Activated naive CD4-positive, alpha-beta T cell treated with anti-CD3 and anti-CD28 coated beads, Interleukin-2, amount 50 U/mL, for 72 hours (primary cell): ENCODE results near the gene CTSA. TPM values are rescaled to one million over a fixed set of nuclear protein-coding genes. Genes with fewer than 3 reads are reported as not detected.
"Not testable (repeated sequence)": the region's sequence is repeated elsewhere in the genome, so short reads cannot be mapped to it uniquely, and the experiment has no call there.

ENCODE experiments used
- ATAC-seq, 2 donors: fragments of 150-1000 bp; cut with Tn5 transposase; 2 replicates each; pipeline ENCODE4 v1.10.0; 2021; ENCODE audit warnings: mild to moderate bottlenecking in 2 of 2, moderate library complexity in 2 of 2
- DNase-seq, 2 donors: peaks; one replicate each; pipeline ENCODE4 v3.0.0; 2021 to 2022; ENCODE audit warnings: low spot score in 2 of 2
- H3K27ac Mint-ChIP-seq, 2 donors: one replicate each; pipeline ENCODE4 v1.8.0; 2022; ENCODE audit warnings: mild to moderate bottlenecking in 2 of 2, mixed read lengths in 2 of 2
- H3K36me3 Mint-ChIP-seq, 2 donors: one replicate each; pipeline ENCODE4 v1.8.0; 2022; ENCODE audit warnings: mixed read lengths in 2 of 2
- H3K9me3 Mint-ChIP-seq, 2 donors: one replicate each; pipeline ENCODE4 v1.8.0; 2022; ENCODE audit warnings: mixed read lengths in 2 of 2
- total RNA-seq, 2 donors: library from RNA; stranded (reverse); gene quantifications; one replicate each; pipeline ENCODE4 v1.2.3, GENCODE V29; 2022

Gene CTSA
- total RNA-seq, 2 donors from 2014 or later, result 55.6 to 98.5 TPM

DNA sequence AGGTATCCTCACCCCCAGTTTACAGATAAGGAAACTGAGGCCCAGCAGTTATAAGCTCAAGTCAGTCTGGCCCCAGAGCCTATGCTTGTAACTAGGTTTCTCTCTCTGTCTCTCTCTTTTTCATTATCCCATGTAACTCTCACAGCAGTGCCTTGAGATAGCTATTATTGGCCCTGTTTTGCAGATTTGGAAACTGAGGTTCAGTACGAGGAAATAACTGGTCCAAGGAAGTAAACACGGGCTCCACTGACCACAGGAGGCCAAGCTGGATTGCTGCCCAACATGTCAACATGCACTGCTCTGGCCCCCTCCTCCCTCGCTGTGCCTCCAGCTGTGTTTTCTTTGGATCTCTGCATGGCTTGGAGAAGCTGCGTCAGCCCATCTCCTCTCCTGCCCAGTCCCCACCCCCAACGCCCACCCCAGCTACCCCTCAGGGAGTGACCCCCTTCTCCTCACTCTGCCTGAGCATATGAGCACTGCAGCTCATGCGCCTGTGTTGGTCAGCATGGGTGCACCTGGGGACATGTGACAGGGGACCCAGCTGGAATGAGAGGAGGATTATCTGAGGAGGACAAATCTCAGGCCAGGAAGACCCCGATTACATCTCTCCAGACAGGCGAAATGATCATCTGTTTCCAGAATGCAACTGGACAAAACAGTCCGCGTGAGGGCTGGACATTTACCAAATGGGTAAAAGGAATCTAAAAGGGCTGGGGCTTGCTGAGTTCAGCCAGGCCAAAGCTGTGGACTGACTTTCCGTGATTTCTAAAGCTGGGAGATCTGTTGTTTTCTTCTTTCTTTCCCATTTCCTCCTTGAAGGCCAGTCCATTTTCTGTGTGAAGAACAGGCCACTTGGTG lies 28.6 kb downstream of the CTSA start:
- no peak for ATAC-seq
- no peak overlapping the region for H3K27ac Mint-ChIP-seq
- DNase-seq, result no peak
- no peaks in the 10 kb centered on the region for H3K36me3 Mint-ChIP-seq
- no peaks in the 10 kb centered on the region for H3K9me3 Mint-ChIP-seq

DNA sequence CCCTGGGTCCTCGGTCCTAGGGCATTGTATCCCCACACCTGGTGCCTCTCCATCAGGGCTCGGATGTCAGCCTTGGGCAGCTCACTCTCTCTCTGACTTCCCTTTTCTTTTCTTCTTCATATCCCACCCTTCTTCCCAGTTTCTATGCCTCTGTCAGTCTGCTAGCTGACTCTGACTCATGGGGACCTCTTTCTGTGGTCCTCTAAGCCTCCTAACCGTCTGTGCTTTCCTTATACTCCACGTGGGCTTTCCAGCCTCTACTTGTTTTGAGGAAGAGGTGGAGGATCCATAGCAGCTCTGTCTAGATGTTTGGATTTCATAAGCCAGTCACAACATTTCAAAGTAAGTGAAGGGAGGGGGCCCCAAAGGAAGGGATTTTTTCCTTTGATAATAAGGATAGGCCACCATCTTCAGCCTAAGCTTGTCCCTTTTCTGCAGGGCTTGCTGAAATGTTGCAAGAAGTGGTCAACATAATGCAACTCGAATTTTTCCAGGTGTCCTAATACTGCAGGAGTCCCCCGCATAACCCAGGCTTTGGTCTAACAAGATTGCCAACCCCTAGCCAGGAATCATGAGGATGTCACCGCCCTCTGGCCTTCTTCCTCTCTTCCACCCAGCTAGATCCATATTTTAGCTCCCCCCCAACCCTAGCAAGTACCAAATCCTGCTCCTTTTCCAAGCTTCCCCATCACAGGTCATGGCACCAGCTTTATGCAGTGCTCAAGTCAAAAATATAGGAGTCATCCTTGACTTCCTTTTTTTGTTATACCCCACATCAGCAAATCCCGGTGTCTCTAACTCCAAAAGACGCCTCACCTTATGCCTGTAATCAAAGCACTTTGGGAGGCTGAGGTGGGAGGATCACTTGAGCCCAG lies 29.6 kb downstream of the CTSA start:
- no peaks in the 10 kb centered on the region for H3K9me3 Mint-ChIP-seq

DNA sequence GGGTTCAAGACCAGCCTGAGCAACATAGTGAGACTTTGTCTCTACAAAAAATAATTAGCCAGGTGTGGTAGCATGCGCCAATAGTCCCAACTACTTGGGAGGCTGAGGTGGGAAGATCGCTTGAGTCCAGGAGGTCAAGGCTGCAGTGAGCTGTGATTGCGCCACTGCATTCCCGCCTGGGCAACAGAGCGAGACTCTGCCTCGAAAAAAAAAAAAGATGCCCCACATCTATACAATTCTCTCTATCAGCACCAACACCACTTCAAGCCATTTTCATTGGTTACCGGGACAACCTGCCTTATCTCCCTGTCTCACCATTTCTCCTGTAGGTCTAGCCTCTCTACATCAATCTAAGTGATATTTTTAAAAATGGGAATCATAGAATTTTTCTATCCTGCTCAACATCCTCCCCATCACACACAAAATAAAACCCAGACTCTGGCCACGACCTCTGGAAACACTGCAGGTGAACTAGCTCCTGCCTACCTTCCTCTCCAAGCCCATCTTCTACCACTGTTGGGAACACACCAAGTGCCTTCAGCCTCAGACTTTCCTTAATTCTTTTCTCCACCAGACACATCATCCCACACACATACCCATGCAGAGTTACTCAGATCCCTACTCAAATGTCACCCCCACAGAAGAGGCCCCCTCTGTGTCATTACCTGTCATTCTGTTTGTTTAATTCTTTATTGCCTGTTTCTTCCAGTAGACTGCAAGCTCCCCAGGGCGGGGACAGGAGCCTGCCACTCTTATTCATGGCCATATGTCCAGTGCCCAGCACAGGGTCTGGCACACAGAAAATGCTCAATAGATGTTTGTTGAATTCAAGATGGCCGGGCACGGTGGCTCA lies 30.4 kb downstream of the CTSA start:
- Mint-ChIP-seq H3K27ac (peak overlapping the region in 1 of 2 donors; percentile 8), H3K36me3 (no peaks in the 10 kb centered on the region), H3K9me3 (no peaks in the 10 kb centered on the region)
- no peak for DNase-seq
- peak in 1 of 2 donors; percentile 30 for ATAC-seq

More for the DNA sequence above, 29.6 kb downstream of the CTSA start:
- Mint-ChIP-seq H3K27ac (peak overlapping the region in 1 of 2 donors; percentile 5), H3K36me3 (no peaks in the 10 kb centered on the region)
- DNase-seq (no peak), ATAC-seq (no peak)

DNA sequence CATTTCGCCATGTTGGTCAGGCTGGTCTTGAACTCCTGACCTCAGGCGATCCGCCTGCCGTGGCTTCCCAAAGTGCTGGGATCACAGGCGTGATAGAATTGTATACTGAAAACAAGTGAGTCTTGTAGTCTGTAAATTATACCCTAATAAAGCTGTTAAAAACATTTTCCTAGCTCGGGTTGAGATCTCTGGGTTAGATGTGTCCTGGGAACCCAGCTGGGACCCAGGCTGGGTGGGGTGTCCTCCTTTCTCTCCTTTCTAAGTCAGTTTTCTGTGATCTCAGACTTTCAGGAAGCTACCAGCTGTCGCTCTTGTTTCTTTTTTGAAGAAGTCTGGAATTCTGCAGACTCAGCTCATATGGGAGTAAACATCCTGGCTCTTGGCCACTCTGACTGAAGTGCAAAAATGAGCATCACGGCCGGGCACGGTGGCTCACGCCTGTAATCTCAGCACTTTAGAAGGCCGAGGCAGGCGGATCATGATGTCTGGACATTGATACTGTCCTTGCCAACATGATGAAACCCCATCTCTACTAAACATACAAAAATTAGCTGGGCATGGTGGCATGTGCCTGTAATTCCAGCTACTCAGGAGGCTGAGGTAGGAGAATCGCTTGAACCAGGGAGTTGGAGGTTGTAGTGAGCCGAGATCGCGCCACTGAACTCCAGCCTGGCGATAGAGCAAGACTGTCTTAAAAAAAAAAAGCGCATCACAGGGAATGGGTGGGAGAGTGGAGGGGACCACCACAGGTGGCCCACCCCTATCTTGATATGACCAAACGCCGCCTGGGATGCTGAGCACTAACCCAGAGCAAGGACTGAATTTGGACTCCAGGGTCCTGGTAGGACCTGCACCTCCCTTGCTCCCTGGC lies 33.5 kb downstream of the CTSA start:
- DNase-seq (no peak), ATAC-seq (no peak)
- no peaks in the 10 kb centered on the region for H3K9me3 Mint-ChIP-seq
- H3K27ac Mint-ChIP-seq, result no peak overlapping the region
- H3K36me3 Mint-ChIP-seq, result no peaks in the 10 kb centered on the region

DNA sequence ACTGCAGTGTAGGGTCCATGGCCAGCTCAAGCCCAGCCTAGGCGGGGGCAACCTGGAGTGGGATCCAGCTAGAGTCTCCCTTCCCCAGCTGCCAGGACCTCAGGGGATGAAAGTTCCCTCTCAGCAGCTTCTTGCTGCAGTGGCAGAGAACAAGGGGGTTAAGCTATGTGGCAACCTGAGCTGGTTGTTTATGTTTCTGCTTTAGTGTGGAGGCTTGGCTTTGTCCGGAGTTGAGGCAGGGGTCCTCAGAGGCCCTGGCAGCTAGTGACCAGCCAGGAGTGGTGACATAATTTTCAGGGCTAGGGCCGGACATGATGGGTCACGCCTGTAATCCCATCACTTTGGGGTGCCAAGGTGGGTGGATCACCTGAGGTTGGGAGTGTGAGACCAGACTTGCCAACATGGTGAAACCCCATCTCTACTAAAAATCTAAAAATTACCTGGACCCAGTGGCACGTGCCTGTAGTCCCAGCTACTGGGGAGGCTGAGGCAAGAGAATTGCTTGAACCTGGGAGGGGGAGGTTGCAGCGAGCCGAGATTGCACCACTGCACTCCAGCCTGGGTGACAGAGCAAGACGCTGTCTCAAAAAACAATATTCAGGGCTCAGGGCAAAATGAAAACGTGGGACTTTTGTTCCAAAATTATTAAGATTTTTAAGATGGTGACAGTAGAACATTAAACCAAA lies 34.8 kb downstream of the CTSA start:
- no peaks in the 10 kb centered on the region for H3K36me3 Mint-ChIP-seq
- DNase-seq (no peak), ATAC-seq (no peak)
- H3K27ac Mint-ChIP-seq, result no peak overlapping the region
- no peaks in the 10 kb centered on the region for H3K9me3 Mint-ChIP-seq

DNA sequence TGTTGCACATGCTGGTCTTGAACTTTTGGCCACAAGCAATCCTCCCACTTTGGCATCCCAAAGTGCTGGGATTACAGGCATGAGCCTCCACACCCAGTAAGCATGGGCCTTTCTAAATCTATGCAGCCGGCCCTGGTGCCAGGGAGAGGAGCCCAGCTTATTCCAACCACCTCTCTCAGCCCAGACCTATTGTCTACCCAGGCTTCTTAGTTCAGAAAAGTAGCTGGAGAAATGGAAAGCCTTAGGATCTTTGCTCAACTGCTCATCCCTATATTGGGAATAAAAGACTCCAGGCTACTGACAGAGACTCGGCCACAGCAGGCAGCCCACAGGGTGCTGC lies 35.6 kb downstream of the CTSA start:
- H3K9me3 Mint-ChIP-seq, result no peaks in the 10 kb centered on the region
- H3K27ac Mint-ChIP-seq, result no peak overlapping the region
- DNase-seq (no peak), ATAC-seq (no peak)
- H3K36me3 Mint-ChIP-seq, result no peaks in the 10 kb centered on the region

DNA sequence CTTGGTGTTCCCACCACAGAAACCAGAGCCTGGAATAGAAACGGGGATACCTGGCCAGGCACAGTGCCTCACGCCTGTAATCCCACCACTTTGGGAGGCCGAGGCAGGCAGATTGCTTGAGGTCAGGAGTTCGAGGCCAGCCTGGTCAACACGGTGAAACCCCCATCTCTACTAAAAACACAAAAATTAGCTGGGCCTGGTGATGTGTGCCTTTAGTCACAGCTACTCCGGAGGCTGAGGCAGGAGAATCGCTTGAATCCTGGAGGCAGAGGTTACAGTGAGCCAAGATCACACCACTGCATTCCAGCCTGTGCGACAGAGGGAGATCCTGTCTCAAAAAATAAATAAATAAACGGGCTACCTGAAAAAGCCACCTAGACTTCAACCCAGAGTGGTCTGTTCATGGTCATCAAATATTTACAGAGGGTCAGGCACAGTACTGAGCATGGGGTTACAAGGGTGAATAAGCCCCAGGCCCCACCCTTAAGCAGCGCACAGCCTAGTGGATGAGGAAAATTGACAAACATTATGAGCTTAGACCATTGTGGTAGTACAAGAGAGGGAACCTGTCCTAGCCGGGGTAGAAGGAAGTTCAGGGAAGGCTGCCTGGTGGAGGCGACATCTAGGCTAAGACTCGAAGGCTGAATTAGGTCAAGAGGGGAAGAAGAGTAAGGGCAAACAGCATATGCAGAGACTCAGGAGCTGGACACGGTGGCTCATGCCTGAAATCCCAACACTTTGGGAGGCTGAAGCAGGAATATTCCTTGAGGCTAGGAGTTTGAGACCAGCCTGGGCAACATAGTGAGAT lies 36.1 kb downstream of the CTSA start:
- DNase-seq (no peak), ATAC-seq (no peak)
- Mint-ChIP-seq H3K36me3 (no peaks in the 10 kb centered on the region), H3K9me3 (no peaks in the 10 kb centered on the region), H3K27ac (peak overlapping the region in 1 of 2 donors; percentile 48)

DNA sequence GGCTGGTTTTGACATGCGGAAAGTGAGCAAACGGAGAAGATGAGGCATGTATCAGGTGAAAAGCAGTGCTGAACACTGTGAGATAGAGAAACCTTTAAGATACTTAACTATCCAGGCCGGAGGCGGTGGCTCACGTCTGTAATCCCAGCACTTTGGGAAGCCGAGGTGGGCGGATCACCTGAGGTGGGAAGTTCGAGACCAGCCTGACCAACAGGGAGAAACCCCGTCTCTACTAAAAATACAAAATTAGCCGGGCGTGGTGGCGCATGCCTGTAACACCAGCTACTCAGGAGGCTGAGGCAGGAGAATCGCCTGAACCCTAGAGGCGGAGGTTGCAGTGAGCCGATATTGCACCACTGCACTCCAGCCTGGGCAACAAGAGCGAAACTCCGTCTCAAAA lies 40.5 kb downstream of the CTSA start:
- not testable (repeated sequence) for ATAC-seq, DNase-seq, H3K9me3 Mint-ChIP-seq, H3K27ac Mint-ChIP-seq, H3K36me3 Mint-ChIP-seq

DNA sequence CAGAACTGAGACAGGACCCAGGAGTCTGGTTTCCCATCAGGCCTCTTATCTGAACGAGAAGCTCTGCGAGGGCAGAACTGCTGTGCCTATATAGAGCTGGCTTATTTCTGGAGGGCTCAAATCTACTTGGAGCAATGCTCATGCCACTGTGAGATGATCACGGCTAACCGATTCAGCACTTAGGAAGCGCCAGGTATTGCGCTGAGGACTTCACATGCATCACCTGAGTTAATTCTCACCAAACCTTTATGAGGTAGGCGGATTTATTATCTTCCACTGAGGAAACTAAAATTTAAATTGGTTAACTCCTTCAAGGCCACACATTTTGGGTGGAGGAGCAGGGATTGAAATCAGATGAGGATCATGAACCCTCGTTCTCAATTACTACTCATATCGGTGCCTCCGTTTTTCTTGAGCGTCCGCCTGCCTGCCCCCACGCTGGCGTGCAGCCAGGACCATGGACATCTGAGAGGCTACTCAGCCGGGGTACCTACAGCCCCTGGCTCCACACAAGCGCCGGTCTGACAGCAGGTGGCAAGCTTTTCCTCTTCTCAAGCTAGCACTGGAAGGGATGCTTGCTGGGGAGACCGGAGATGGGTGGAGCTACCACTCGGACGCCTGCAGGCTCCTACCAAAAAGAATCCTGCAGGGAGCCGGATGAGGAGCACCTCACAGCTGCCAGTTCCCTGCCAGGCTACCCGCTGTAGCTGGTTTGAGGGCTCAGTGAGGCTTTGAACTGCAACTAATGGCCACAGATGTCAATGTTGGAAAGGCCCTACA lies 42.3 kb downstream of the CTSA start:
- Mint-ChIP-seq H3K36me3 (peaks cover 4 to 17% of the 10 kb centered on the region in 2 donors), H3K27ac (peak overlapping the region; percentile 96 to 99), H3K9me3 (no peaks in the 10 kb centered on the region)
- peak; percentile 21 to 50 for ATAC-seq
- peak; percentile 63 to 78 for DNase-seq

DNA sequence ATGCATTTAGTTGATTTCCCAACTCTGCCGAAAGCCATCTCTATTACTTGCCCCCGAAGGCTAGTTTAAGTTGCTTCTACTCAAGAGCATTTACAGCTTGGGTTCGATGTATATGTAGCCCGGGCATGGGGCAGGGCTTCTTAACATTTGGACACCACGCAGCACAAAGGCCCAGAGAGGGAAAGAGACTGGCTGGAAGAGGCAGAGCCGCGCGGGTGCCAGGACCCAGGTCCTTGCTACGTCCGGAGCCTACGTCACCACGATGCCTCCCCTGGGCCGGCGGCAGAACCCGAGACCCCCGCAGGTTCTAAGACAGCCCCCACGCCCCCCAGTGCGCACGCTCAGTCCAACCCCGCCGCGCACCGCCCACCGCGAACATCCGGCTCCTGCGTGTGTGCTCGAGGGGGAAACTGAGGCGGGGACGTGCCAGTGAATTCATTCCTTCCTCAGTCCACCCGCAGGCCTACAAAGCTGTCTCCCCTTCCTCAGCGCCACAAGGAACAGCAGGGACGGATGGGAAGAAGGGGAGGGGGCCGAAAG lies 43.0 kb downstream of the CTSA start:
- Mint-ChIP-seq H3K27ac (peak overlapping the region; percentile 96 to 99), H3K36me3 (peaks cover 5 to 18% of the 10 kb centered on the region in 2 donors), H3K9me3 (no peaks in the 10 kb centered on the region)
- ATAC-seq, result peak; percentile 28 to 33
- no peak for DNase-seq

DNA sequence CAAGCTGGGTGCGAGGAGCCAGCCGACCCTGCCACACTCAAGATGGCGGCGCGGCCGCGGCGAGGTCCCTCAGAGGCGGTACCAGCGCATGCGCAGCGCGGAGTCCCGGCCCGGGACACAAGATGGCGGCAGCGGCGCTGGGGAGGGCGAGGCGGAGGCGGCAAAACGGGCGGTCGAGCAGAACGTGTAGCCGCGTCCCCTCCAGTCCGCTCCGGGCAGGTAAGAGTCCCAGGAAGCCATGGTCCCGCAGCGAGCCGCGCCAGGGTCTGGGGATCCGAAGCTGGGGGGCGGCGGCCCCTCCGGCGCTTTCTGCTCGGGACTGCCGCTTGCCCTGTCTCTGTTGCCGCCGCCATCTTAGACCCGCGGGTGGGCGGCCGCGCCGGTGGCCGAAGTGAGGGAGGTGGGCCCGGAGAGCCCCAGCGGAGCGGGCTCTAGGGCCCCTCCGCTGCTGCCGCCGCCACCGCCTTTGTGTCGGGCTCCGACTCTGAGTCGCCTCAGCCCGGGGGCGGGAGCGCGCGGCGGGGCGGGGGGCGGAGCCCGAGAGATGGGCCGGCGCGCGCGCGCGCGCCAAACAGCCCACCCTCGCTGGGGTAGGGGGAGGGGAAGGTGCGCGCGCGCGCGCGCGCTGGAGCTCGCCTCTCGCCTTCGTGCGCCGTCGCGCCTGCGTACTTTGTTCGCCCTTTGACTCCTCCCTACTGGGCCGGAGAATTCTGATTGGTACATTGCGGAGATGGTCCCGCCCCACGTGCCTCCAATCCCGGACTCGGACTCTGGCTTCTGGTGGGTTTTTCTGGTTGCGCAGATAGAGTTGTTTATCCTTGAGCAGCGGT lies 43.7 kb downstream of the CTSA start, which contains the start of gene PCIF1:
Gene PCIF1, plus strand, starts transcription at position 98 of the 830 bp plus-strand sequence. CDS start 4,317 bp downstream, outside the sequence.
- peak; percentile 98 for DNase-seq
- H3K36me3 Mint-ChIP-seq, result peaks cover 5 to 24% of the 10 kb centered on the region in 2 donors
- ATAC-seq, result peak; percentile 81 to 86
- no peaks in the 10 kb centered on the region for H3K9me3 Mint-ChIP-seq
- peak within 1 kb of the TSS; percentile 96 to 99 for H3K27ac Mint-ChIP-seq

DNA sequence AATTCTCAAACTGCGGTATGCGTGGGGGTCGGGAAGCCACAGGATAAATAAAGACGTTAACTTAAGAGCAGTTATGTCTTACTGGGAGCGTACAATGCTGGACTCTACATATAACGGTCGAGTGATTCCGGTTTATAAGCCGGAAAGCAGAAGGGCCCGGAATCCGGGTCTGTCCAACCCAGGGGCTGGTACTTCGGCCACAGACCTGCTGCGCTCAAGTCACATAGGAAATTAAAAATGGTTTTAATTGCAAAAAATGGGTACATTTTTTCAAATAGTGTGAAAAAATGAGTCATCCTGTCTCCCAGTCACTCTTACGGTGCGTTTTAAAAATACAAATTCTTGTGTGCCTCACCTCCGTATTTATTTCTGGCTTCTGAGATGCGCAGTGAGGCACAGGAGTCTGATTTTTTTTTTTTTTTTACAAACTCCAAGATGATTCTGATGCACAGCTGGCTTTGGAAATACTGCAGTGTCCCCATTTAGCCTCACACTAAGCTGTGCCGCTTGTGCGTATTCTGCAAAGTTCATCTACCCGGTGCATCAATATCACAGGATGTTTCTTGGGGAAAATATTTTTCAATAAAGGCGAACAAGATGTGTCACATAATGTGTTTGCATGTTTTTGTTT lies 44.4 kb downstream of the CTSA start:
- ATAC-seq, result no peak
- H3K27ac Mint-ChIP-seq, result peak overlapping the region; percentile 93 to 96

More for the DNA sequence above, 44.4 kb downstream of the CTSA start:
- H3K36me3 Mint-ChIP-seq, result peaks cover 5 to 24% of the 10 kb centered on the region in 2 donors
- no peak for DNase-seq
- no peaks in the 10 kb centered on the region for H3K9me3 Mint-ChIP-seq
